Measurements from ENCODE around the gene PRDM7.

PRDM7 gene

GRCh38 chr16:90020260-90020837 is 56.8 kb downstream of the PRDM7 start:
- Histone ChIP-seq H3K9ac (peak overlapping the region in 5 of 11 experiments; percentile 8 to 63 (median 12); a peak in 7 of 22 replicates), H3K4me3 (peak overlapping the region in 3 of 10 experiments; percentile 69 to 75 (median 70); a peak in 3 of 20 replicates), H3K9me3 (replicated peaks in 1 of 11) (no peaks in the 10 kb centered on the region), H3K4me2 (peak overlapping the region; percentile 87 to 99 (median 98)), H3K27me3 (peaks cover 19 to 53% (median 40%) of the 10 kb centered on the region in 11 experiments), H4K20me1 (peaks cover 0 to 24% (median 9%) of the 10 kb centered on the region in 11 experiments; a peak in 10 of 22 replicates), H3K4me1 (peaks cover 36 to 62% (median 50%) of the 10 kb centered on the region in 10 experiments), H3K27ac (peak overlapping the region in 3 of 11 experiments; percentile 2 to 84 (median 20); a peak in 2 of 22 replicates), H3K36me3 (no peaks in the 10 kb centered on the region)
- no peak for TF ChIP-seq Cebpa-rat (IDR thresholded peaks at IDR 0.05)

GRCh38 chr16:90019543-90020259 is 57.4 kb downstream of the PRDM7 start:
- H3K27ac ChIP-seq, result no peak overlapping the region; a peak in 2 of 22 replicates
- H3K4me1 ChIP-seq, result peaks cover 36 to 62% (median 50%) of the 10 kb centered on the region in 10 experiments
- peak overlapping the region in 9 of 11 experiments; percentile 40 to 78 (median 63); a peak in 15 of 22 replicates for H3K9ac ChIP-seq
- H3K4me2 ChIP-seq, result peak overlapping the region; percentile 87 to 99 (median 98)
- H3K36me3 ChIP-seq, result no peaks in the 10 kb centered on the region
- H3K27me3 ChIP-seq, result peaks cover 19 to 55% (median 40%) of the 10 kb centered on the region in 11 experiments
- no peak for TF ChIP-seq Cebpa-rat (IDR thresholded peaks at IDR 0.05)
- peak overlapping the region; percentile 64 to 75 (median 67) for H3K4me3 ChIP-seq
- peaks cover 0 to 29% (median 9%) of the 10 kb centered on the region in 11 experiments; a peak in 10 of 22 replicates for H4K20me1 ChIP-seq
- H3K9me3 ChIP-seq (replicated peaks in 1 of 11), result no peaks in the 10 kb centered on the region

GRCh38 chr16:90018652-90019542 is 58.2 kb downstream of the PRDM7 start, which contains the start of gene DBNDD1:
Gene DBNDD1, minus strand, starts transcription at chr16:90019456. Its CDS starts 115 bp downstream, at chr16:90019341.
- Histone ChIP-seq H3K9ac (peak within 1 kb of the TSS; percentile 43 to 78 (median 63); a peak in 21 of 22 replicates), H3K4me3 (peak within 1 kb of the TSS; percentile 64 to 75 (median 67)), H3K9me3 (replicated peaks in 1 of 11) (no peaks in the 10 kb centered on the region), H3K4me1 (peaks cover 35 to 58% (median 50%) of the 10 kb centered on the region in 10 experiments), H4K20me1 (peaks cover 0 to 29% (median 9%) of the 10 kb centered on the region in 11 experiments; a peak in 10 of 22 replicates), H3K36me3 (no peaks in the 10 kb centered on the region), H3K4me2 (peak within 1 kb of the TSS; percentile 87 to 99 (median 98)), H3K27ac (peak within 1 kb of the TSS in 1 of 11 experiments; percentile 84; a peak in 3 of 22 replicates), H3K27me3 (peaks cover 19 to 55% (median 40%) of the 10 kb centered on the region in 11 experiments)
- no peak for TF ChIP-seq Cebpa-rat (IDR thresholded peaks at IDR 0.05)

DNA sequence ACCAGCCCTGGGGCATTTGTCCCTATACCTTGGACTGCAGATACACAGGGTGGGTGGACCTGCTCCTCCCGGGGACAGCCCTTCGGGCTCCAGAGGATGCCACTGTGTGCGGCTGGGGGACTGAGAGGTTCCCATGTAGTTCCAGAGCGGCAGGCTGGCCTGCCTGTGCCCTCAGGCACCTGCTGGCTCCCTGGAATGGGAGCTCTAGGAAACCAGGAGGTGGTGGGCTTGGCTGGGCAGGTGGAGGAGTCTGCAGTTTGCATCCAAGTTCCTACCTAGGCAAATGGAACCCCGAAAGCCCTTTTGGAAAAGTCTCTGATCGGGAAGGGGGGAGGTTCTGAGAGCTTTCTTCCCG is 58.9 kb downstream of the PRDM7 start:
- no peaks in the 10 kb centered on the region for H3K9me3 ChIP-seq (replicated peaks in 1 of 11)
- peaks cover 0 to 32% (median 9%) of the 10 kb centered on the region in 11 experiments; a peak in 10 of 22 replicates for H4K20me1 ChIP-seq
- H3K27ac ChIP-seq, result no peak overlapping the region
- peak overlapping the region; percentile 87 to 99 (median 98) for H3K4me2 ChIP-seq
- peak overlapping the region; percentile 64 to 75 (median 67); a peak in 17 of 20 replicates for H3K4me3 ChIP-seq
- no peak for TF ChIP-seq Cebpa-rat (IDR thresholded peaks at IDR 0.05)
- peak overlapping the region in 3 of 11 experiments; percentile 60 to 78 (median 77); a peak in 3 of 22 replicates for H3K9ac ChIP-seq
- no peaks in the 10 kb centered on the region for H3K36me3 ChIP-seq
- peaks cover 31 to 55% (median 48%) of the 10 kb centered on the region in 10 experiments for H3K4me1 ChIP-seq
- peaks cover 19 to 55% (median 40%) of the 10 kb centered on the region in 11 experiments for H3K27me3 ChIP-seq

GRCh38 chr16:90016339-90016950 is 60.7 kb downstream of the PRDM7 start:
- Histone ChIP-seq H3K27me3 (peaks cover 33 to 70% (median 51%) of the 10 kb centered on the region in 11 experiments), H3K4me2 (no peak overlapping the region), H3K9me3 (replicated peaks in 1 of 11) (no peaks in the 10 kb centered on the region), H3K4me3 (no peak overlapping the region), H3K9ac (no peak overlapping the region), H3K36me3 (no peaks in the 10 kb centered on the region), H3K27ac (no peak overlapping the region), H3K4me1 (peaks cover 17 to 55% (median 48%) of the 10 kb centered on the region in 10 experiments), H4K20me1 (peaks cover 0 to 41% (median 17%) of the 10 kb centered on the region in 11 experiments; a peak in 16 of 22 replicates)
- no peak for TF ChIP-seq Cebpa-rat (IDR thresholded peaks at IDR 0.05)

DNA sequence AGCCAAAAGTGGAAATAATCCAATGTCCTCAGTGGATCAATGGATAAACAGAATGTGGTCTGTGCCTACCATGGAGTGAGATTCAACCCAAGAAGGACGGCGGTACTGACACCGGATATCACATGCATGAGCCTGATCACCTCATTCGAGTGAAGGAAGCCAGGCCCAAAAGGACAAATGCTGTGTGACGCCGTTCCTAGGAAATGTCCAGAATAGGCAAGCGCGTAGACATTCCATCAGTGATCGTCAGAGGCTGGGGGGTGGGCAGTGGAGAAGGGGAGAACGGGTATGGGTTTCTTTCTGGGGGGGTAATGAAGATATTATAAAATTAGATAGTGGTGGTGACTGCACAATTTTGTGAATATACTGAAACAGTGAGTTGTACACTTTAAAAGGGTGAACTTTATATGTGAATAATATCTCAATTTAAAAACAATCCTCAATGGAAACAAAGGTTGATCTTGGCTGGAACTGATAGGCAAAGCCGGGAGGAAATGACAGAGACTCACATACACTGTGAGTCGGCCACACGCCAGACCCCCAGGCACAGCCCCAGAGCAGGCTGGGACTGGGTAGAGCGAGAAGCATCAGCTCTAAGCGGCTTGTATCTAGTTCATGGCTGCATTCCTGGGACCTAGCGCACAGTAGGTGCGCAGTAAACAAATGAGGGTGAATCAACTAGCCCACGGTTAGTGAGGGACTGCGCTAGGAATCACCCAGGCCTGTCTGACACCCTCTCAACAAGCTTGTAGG is 61.4 kb downstream of the PRDM7 start:
- Histone ChIP-seq H3K4me3 (no peak overlapping the region), H3K9me3 (replicated peaks in 1 of 11) (no peaks in the 10 kb centered on the region), H3K27ac (no peak overlapping the region), H4K20me1 (peaks cover 0 to 48% (median 23%) of the 10 kb centered on the region in 11 experiments; a peak in 16 of 22 replicates), H3K36me3 (no peaks in the 10 kb centered on the region), H3K27me3 (peaks cover 40 to 77% (median 58%) of the 10 kb centered on the region in 11 experiments), H3K4me2 (no peak overlapping the region), H3K9ac (no peak overlapping the region), H3K4me1 (peaks cover 16 to 55% (median 48%) of the 10 kb centered on the region in 10 experiments)
- TF ChIP-seq Cebpa-rat (IDR thresholded peaks at IDR 0.05), result no peak

- no peak for TF ChIP-seq Cebpa-rat (IDR thresholded peaks at IDR 0.05)
- peak overlapping the region in 10 of 11 experiments; percentile 27 to 96 (median 69); a peak in 19 of 22 replicates for H3K4me2 ChIP-seq
- H3K9ac ChIP-seq, result no peak overlapping the region
- H3K27me3 ChIP-seq, result peaks cover 51 to 72% (median 60%) of the 10 kb centered on the region in 11 experiments
- H3K9me3 ChIP-seq (replicated peaks in 1 of 11), result no peaks in the 10 kb centered on the region
- peaks cover 23 to 58% (median 50%) of the 10 kb centered on the region in 10 experiments for H3K4me1 ChIP-seq
- H3K27ac ChIP-seq, result no peak overlapping the region
- H4K20me1 ChIP-seq, result peaks cover 0 to 59% (median 35%) of the 10 kb centered on the region in 11 experiments; a peak in 18 of 22 replicates
- no peak overlapping the region for H3K4me3 ChIP-seq
- H3K36me3 ChIP-seq, result no peaks in the 10 kb centered on the region
Observed at GRCh38 chr16:90012991-90013745, 64.0 kb downstream of the PRDM7 start.

All from BLaER1 treated with 17β-estradiol and CSF1 and Interleukin-3, amounts not matched to agents 10 nM and 100 nM (cell line).